HEK293 (cell line): ENCODE measurements around the gene TNFRSF21.

Source experiments
- CTCF ChIA-PET: fragments of 350-600 bp; formaldehyde crosslinking; extraction: SDS; loops from one replicate; lab custom pipeline; 2021; ENCODE audit warnings: antibody characterized with exemption; lab: Yijun Ruan, JAX
- POLR2A ChIA-PET: fragments of 300-600 bp; formaldehyde crosslinking; extraction: SDS; loops from one replicate; lab custom pipeline; 2020; ENCODE audit warnings: antibody characterized with exemption, inconsistent platforms; lab: Yijun Ruan, JAX
- H3K27ac ChIP-seq: fragments of 200-500 bp; sonication (Bioruptor generic); 2 replicates; pipeline ENCODE4 v1.5.1; 2014; ENCODE audit warnings: low read depth, low read length, control low read depth, inconsistent platforms; ENCODE audit errors: extremely low read depth
- H3K36me3 ChIP-seq, 2 experiments: fragments of 200-500 bp in 1 of 2; sonication (Bioruptor generic) in 1 of 2; 1 replicate in 1 of 2; 2 replicates in 1 of 2; pipeline ENCODE4 v1.5.1; 2014 to 2017; ENCODE audit warnings: inconsistent platforms in 2 of 2, low read length in 2 of 2; ENCODE audit not compliant: control insufficient read depth in 2 of 2, insufficient read depth in 1 of 2
- H3K4me1 ChIP-seq: fragments of 200-500 bp; sonication (Bioruptor generic); 2 replicates; pipeline ENCODE4 v1.5.1; 2014; ENCODE audit warnings: mild to moderate bottlenecking, low read length, inconsistent platforms; ENCODE audit not compliant: control insufficient read depth, insufficient read depth
- H3K4me3 ChIP-seq: 2 replicates; pipeline ENCODE4 v1.5.1; 2011; ENCODE audit warnings: low read depth, mild to moderate bottlenecking, control low read depth, low read length, moderate library complexity
- H3K9me3 ChIP-seq: fragments of 200-500 bp; sonication (Bioruptor generic); 2 replicates; pipeline ENCODE4 v1.5.1; 2014; ENCODE audit warnings: low read depth, low read length, inconsistent platforms; ENCODE audit not compliant: control insufficient read depth, insufficient read depth
- ELK4 ChIP-seq: IDR thresholded peaks from 2 replicates; pipeline ENCODE4 v1.6.1; 2011; ENCODE audit warnings: mild to moderate bottlenecking, low read depth, low read length, borderline replicate concordance
- FEZF1 ChIP-seq: fragments of 450-650 bp; formaldehyde crosslinking; IDR thresholded peaks from 2 replicates; pipeline ENCODE4 v1.5.1; 2016; ENCODE audit warnings: missing biosample characterization, missing genetic modification characterization
- GLIS2 ChIP-seq: fragments of 450-650 bp; formaldehyde crosslinking; IDR thresholded peaks from 2 replicates; pipeline ENCODE4 v1.5.1; 2016; ENCODE audit warnings: missing biosample characterization, missing genetic modification characterization
- MZF1 ChIP-seq: fragments of 450-650 bp; formaldehyde crosslinking; IDR thresholded peaks from 2 replicates; pipeline ENCODE4 v1.5.1; 2017; ENCODE audit warnings: missing biosample characterization, missing genetic modification characterization, borderline replicate concordance
- ZBTB11 ChIP-seq: fragments of 450-650 bp; formaldehyde crosslinking; conservative IDR thresholded peaks from 2 replicates; pipeline ENCODE4 v1.5.1; 2016; ENCODE audit warnings: low read depth, missing biosample characterization, missing genetic modification characterization
- ZBTB20 ChIP-seq: fragments of 450-650 bp; formaldehyde crosslinking; IDR thresholded peaks from 2 replicates; pipeline ENCODE4 v1.5.1; 2016; ENCODE audit warnings: missing biosample characterization, missing genetic modification characterization
- ZFP69B ChIP-seq: fragments of 450-650 bp; formaldehyde crosslinking; IDR thresholded peaks from 2 replicates; pipeline ENCODE4 v1.5.1; 2016; ENCODE audit warnings: missing biosample characterization, missing genetic modification characterization
- ZNF146 ChIP-seq: fragments of 450-650 bp; formaldehyde crosslinking; IDR thresholded peaks from 2 replicates; pipeline ENCODE4 v1.5.1; 2016; ENCODE audit warnings: missing biosample characterization, missing genetic modification characterization
- ZNF169 ChIP-seq: fragments of 450-650 bp; formaldehyde crosslinking; IDR thresholded peaks from 2 replicates; pipeline ENCODE4 v1.5.1; 2016; ENCODE audit warnings: missing biosample characterization, missing genetic modification characterization
- ZNF174 ChIP-seq: fragments of 450-650 bp; formaldehyde crosslinking; IDR thresholded peaks from 2 replicates; pipeline ENCODE4 v1.5.0; 2017; ENCODE audit warnings: missing biosample characterization, mild to moderate bottlenecking, missing genetic modification characterization
- ZNF292 ChIP-seq: fragments of 450-650 bp; formaldehyde crosslinking; IDR thresholded peaks from 2 replicates; pipeline ENCODE4 v1.5.1; 2016; ENCODE audit warnings: low read depth, missing biosample characterization, missing genetic modification characterization, borderline replicate concordance
- ZNF548 ChIP-seq: fragments of 450-650 bp; formaldehyde crosslinking; IDR thresholded peaks from 2 replicates; pipeline ENCODE4 v1.5.1; 2016; ENCODE audit warnings: missing biosample characterization, missing genetic modification characterization
- ZNF600 ChIP-seq: fragments of 450-650 bp; formaldehyde crosslinking; IDR thresholded peaks from 2 replicates; pipeline ENCODE4 v1.5.1; 2016; ENCODE audit warnings: missing biosample characterization, missing genetic modification characterization
- ZNF624 ChIP-seq: fragments of 450-650 bp; formaldehyde crosslinking; IDR thresholded peaks from 2 replicates; pipeline ENCODE4 v1.5.1; 2017; ENCODE audit warnings: missing biosample characterization, missing genetic modification characterization
- ZNF626 ChIP-seq: fragments of 450-650 bp; sonication (Bioruptor Pico); formaldehyde crosslinking; IDR thresholded peaks from 2 replicates; pipeline ENCODE4 v1.5.1; 2018; ENCODE audit warnings: missing biosample characterization, missing genetic modification characterization, inconsistent platforms
- ZNF792 ChIP-seq: fragments of 450-650 bp; formaldehyde crosslinking; IDR thresholded peaks from 2 replicates; pipeline ENCODE4 v1.5.1; 2016; ENCODE audit warnings: missing biosample characterization, missing genetic modification characterization
- TF ChIP-seq, protein P1 (sequence below): fragments of 450-650 bp; formaldehyde crosslinking; IDR thresholded peaks from 2 replicates; pipeline ENCODE4 v1.5.1; 2016; ENCODE audit warnings: missing biosample characterization, missing genetic modification characterization, borderline replicate concordance

Gene TNFRSF21

DNA sequence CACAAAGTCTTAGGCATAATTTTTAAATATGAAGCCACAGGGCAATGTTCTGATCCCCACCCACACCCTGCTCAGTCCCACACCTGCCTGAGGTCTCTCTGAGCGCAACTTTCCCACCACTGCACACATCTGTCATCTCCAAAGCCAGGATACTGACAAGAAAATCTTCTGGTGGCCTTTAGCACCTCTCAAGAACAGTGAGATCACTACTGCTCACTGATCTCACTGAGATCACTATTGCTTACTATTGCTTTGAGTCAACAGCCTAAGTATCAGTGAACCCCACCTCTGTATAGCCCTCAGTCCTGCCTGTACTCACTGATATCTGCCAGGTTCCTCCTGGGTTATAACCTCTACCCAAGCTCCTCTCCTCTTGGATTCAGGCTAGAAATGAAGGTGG lies 6.4 kb downstream of the TNFRSF21 start:
- Histone ChIP-seq H3K4me3 (no peak overlapping the region), H3K36me3 (no peaks in the 10 kb centered on the region), H3K4me1 (peaks cover 14% of the 10 kb centered on the region), H3K27ac (no peak overlapping the region), H3K9me3 (no peaks in the 10 kb centered on the region)
- ChIA-PET POLR2A (no interaction called here), CTCF (interaction anchor here (1.0 to 16.8 kb wide), 2 partner anchors 9 to 207 kb away, joined by 3 to 230 read pairs; no protein-coding TSS in a partner anchor)
- peak; percentile 20; the same call in 1 of the 2 replicates for TF ChIP-seq ZBTB20 (tag by site-specific recombination)
- TF ChIP-seq, protein P1, sequence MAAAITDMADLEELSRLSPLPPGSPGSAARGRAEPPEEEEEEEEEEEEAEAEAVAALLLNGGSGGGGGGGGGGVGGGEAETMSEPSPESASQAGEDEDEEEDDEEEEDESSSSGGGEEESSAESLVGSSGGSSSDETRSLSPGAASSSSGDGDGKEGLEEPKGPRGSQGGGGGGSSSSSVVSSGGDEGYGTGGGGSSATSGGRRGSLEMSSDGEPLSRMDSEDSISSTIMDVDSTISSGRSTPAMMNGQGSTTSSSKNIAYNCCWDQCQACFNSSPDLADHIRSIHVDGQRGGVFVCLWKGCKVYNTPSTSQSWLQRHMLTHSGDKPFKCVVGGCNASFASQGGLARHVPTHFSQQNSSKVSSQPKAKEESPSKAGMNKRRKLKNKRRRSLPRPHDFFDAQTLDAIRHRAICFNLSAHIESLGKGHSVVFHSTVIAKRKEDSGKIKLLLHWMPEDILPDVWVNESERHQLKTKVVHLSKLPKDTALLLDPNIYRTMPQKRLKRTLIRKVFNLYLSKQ = no peak

DNA sequence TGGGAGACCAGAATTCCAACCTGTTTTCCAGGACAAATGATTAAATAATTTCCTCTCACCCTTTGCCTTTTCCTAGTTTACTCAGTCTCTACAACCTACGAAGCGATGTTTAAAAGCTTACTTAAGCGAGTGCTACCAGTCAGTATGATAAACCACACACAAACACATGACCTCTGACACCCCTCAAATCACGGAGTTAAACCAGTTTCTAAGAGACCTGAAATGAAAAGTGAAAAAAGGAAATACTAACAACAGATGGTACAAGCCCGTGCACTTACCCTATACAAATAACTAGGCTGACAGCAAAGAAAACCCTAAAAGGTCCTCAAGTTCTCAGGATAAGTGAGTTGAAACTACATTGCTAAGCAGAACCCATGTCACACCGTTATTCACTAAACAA lies 7.7 kb downstream of the TNFRSF21 start:
- Histone ChIP-seq H3K36me3 (no peaks in the 10 kb centered on the region), H3K27ac (no peak overlapping the region), H3K9me3 (no peaks in the 10 kb centered on the region), H3K4me1 (peaks cover 16% of the 10 kb centered on the region), H3K4me3 (no peak overlapping the region)
- TF ChIP-seq ZNF548 (tag by site-specific recombination) (no peak), GLIS2 (tag by site-specific recombination) (no peak), ZFP69B (tag by site-specific recombination) (no peak)
- POLR2A ChIA-PET = no interaction called here
- CTCF ChIA-PET = interaction anchor here (16.8 kb wide), 1 partner anchor 206 kb away, joined by 230 read pairs; no protein-coding TSS in a partner anchor

- Histone ChIP-seq H3K4me3 (no peak overlapping the region), H3K9me3 (no peaks in the 10 kb centered on the region), H3K36me3 (no peaks in the 10 kb centered on the region), H3K4me1 (peaks cover 16% of the 10 kb centered on the region)
- CTCF ChIA-PET = interaction anchor here (0.5 to 16.8 kb wide), 3 partner anchors 41 to 205 kb away, joined by 3 to 230 read pairs (median 4); no protein-coding TSS in a partner anchor
- no peak for TF ChIP-seq ZNF146 (tag by site-specific recombination)
- TF ChIP-seq ZNF600 (tag by site-specific recombination) = 0 out of 2 replicates have a peak, but pooled peaks have one; percentile 13
- TF ChIP-seq ZNF169 (tag by site-specific recombination) = no peak
- TF ChIP-seq ZNF292 (tag by site-specific recombination) = no peak
- no peak for TF ChIP-seq ZNF548 (tag by site-specific recombination)
- no peak for TF ChIP-seq ELK4
- TF ChIP-seq, all 188 proteins: peak for 1
- POLR2A ChIA-PET = no interaction called here
- H3K27ac ChIP-seq = no peak overlapping the region
These were observed 8.3 kb downstream of the TNFRSF21 start for GRCh38 chr6:47301441-47301840.

GRCh38 chr6:47300417-47300816 lies 9.3 kb downstream of the TNFRSF21 start:
- no peak overlapping the region for H3K27ac ChIP-seq
- no peak overlapping the region for H3K4me3 ChIP-seq
- ChIA-PET POLR2A (no interaction called here), CTCF (interaction anchor here (0.6 to 16.8 kb wide), 2 partner anchors 204 to 431 kb away, joined by 3 to 230 read pairs; no protein-coding TSS in a partner anchor)
- peaks cover 12% of the 10 kb centered on the region for H3K4me1 ChIP-seq
- no peaks in the 10 kb centered on the region for H3K36me3 ChIP-seq
- H3K9me3 ChIP-seq = no peaks in the 10 kb centered on the region
- TF ChIP-seq ZNF174 (tag by site-specific recombination) (no peak), MZF1 (tag by site-specific recombination) (peak; percentile 91; the same call in 1 of the 2 replicates)

DNA sequence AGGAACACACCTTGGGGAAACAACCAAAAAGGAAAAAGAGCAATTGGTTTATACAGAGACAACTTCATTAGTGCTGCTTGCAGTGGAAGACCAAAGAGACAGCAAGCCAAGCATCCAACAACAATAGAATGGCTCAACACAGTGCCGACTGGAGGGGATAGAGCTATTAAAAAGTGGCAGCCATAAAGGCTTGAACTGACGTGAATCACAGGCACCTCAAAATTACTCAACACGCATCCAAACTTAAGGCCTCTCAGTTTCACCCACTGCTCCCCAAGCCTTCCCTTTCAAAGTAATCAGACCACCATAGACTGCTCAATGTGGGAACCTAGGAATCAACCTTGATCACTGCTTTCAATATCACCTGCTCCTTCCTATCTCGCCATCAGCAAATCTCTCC lies 9.7 kb downstream of the TNFRSF21 start:
- ChIA-PET POLR2A (no interaction called here), CTCF (interaction anchor here (0.6 to 16.8 kb wide), 3 partner anchors 8 to 432 kb away, joined by 3 to 230 read pairs (median 3); no protein-coding TSS in a partner anchor)

More for the DNA sequence above, 9.7 kb downstream of the TNFRSF21 start:
- no peak overlapping the region for H3K27ac ChIP-seq
- no peak for TF ChIP-seq ZNF169 (tag by site-specific recombination)
- TF ChIP-seq ZNF792 (tag by site-specific recombination) = no peak
- peak; percentile 47; the same call in 1 of the 2 replicates for TF ChIP-seq FEZF1 (tag by site-specific recombination)
- TF ChIP-seq ZBTB11 (tag by site-specific recombination) = no peak
- TF ChIP-seq ZNF624 (tag by site-specific recombination) = no peak
- TF ChIP-seq ZNF626 (tag by site-specific recombination) = no peak
- H3K9me3 ChIP-seq = no peaks in the 10 kb centered on the region
- H3K36me3 ChIP-seq = no peaks in the 10 kb centered on the region
- no peak overlapping the region for H3K4me3 ChIP-seq
- H3K4me1 ChIP-seq = peaks cover 10% of the 10 kb centered on the region
